H9 (cell line): ENCODE measurements around the gene ZNF502. TPM values are rescaled to one million over a fixed set of nuclear protein-coding genes. Genes with fewer than 3 reads are reported as not detected.

Source experiments
- DNase-seq: peaks from one replicate; pipeline ENCODE4 v3.0.0-alpha.2; 2017
- H2AFZ ChIP-seq: one replicate; pipeline ENCODE4 v1.6.1; 2013; ENCODE audit warnings: mild to moderate bottlenecking, low read length, control low read depth, moderate library complexity
- H2AK5ac ChIP-seq: 2 replicates; pipeline ENCODE4 v1.6.1; 2013; ENCODE audit warnings: low read length, control low read depth, mixed read lengths; ENCODE audit not compliant: insufficient read length
- H2BK120ac ChIP-seq: one replicate; pipeline ENCODE4 v1.6.1; 2013; ENCODE audit warnings: low read depth, mild to moderate bottlenecking, low read length, control low read depth, inconsistent platforms; ENCODE audit not compliant: poor library complexity, severe bottlenecking
- H2BK12ac ChIP-seq: 2 replicates; pipeline ENCODE4 v1.6.1; 2013; ENCODE audit warnings: low read length, control low read depth, mixed read lengths, low read depth; ENCODE audit not compliant: insufficient read length
- H2BK15ac ChIP-seq: 2 replicates; pipeline ENCODE4 v1.6.1; 2013; ENCODE audit warnings: low read depth, low read length, control low read depth
- H2BK20ac ChIP-seq: one replicate; pipeline ENCODE4 v1.6.1; 2013; ENCODE audit warnings: low read depth, mild to moderate bottlenecking, low read length, control low read depth, inconsistent platforms; ENCODE audit not compliant: poor library complexity, severe bottlenecking
- H2BK5ac ChIP-seq: 2 replicates; pipeline ENCODE4 v1.6.1; 2013; ENCODE audit warnings: low read length, control low read depth, mixed read lengths; ENCODE audit not compliant: insufficient read length
- H3K14ac ChIP-seq: 2 replicates; pipeline ENCODE4 v1.6.1; 2013; ENCODE audit warnings: low read length, control low read depth; ENCODE audit not compliant: insufficient read depth
- H3K18ac ChIP-seq: 2 replicates; pipeline ENCODE4 v1.6.1; 2013; ENCODE audit warnings: low read depth, mild to moderate bottlenecking, mixed read lengths, low read length, control low read depth; ENCODE audit not compliant: insufficient read length
- H3K23ac ChIP-seq: 2 replicates; pipeline ENCODE4 v1.6.1; 2013; ENCODE audit warnings: low read length, control low read depth, mixed read lengths, low read depth; ENCODE audit not compliant: insufficient read length
- H3K23me2 ChIP-seq: 2 replicates; pipeline ENCODE4 v1.6.1; 2013; ENCODE audit warnings: low read depth, mild to moderate bottlenecking, mixed read lengths, low read length, control low read depth; ENCODE audit not compliant: insufficient read length, poor library complexity, severe bottlenecking
- H3K27ac ChIP-seq: 2 replicates; pipeline ENCODE4 v1.5.1; 2013; ENCODE audit warnings: low read length, control low read depth, mixed read lengths, low read depth; ENCODE audit not compliant: insufficient read length
- H3K27me3 ChIP-seq: 2 replicates; pipeline ENCODE4 v1.6.1; 2013; ENCODE audit warnings: low read length, control low read depth, inconsistent platforms; ENCODE audit not compliant: insufficient read depth
- H3K4ac ChIP-seq: 2 replicates; pipeline ENCODE4 v1.6.1; 2013; ENCODE audit warnings: low read depth, mild to moderate bottlenecking, control low read depth, inconsistent platforms, low read length, moderate library complexity
- H3K4me1 ChIP-seq: 2 replicates; pipeline ENCODE4 v1.6.1; 2013; ENCODE audit warnings: low read length, control low read depth, inconsistent platforms; ENCODE audit not compliant: insufficient read depth
- H3K4me2 ChIP-seq: 2 replicates; pipeline ENCODE4 v1.6.1; 2013; ENCODE audit warnings: low read length, control low read depth, mixed read lengths; ENCODE audit not compliant: insufficient read length, insufficient read depth
- H3K56ac ChIP-seq: 2 replicates; pipeline ENCODE4 v1.6.1; 2013; ENCODE audit warnings: low read depth, mild to moderate bottlenecking, mixed read lengths, low read length, control low read depth; ENCODE audit not compliant: insufficient read length
- H3K79me1 ChIP-seq: 2 replicates; pipeline ENCODE4 v1.6.1; 2013; ENCODE audit warnings: low read depth, mild to moderate bottlenecking, moderate library complexity, low read length, control low read depth, inconsistent platforms; ENCODE audit not compliant: insufficient read depth, poor library complexity, severe bottlenecking
- H3K79me2 ChIP-seq: 2 replicates; pipeline ENCODE4 v1.6.1; 2013; ENCODE audit warnings: low read length, control low read depth, inconsistent platforms; ENCODE audit not compliant: insufficient read depth
- H3K9ac ChIP-seq: 2 replicates; pipeline ENCODE4 v1.6.1; 2013; ENCODE audit warnings: low read length, control low read depth, mixed read lengths; ENCODE audit not compliant: insufficient read length; ENCODE audit errors: extremely low read depth
- H3K9me3 ChIP-seq: one replicate; pipeline ENCODE4 v1.6.1; 2013; ENCODE audit warnings: low read depth, low read length, inconsistent platforms; ENCODE audit not compliant: control insufficient read depth
- H3T11ph ChIP-seq: one replicate; pipeline ENCODE4 v1.6.1; 2013; ENCODE audit warnings: mild to moderate bottlenecking, low read length, control low read depth, inconsistent platforms
- H4K20me1 ChIP-seq: one replicate; pipeline ENCODE4 v1.6.1; 2013; ENCODE audit not compliant: control insufficient read depth, insufficient read length, insufficient read depth
- H4K5ac ChIP-seq: 2 replicates; pipeline ENCODE4 v1.6.1; 2013; ENCODE audit warnings: low read depth, mild to moderate bottlenecking, mixed read lengths, low read length, control low read depth; ENCODE audit not compliant: insufficient read length
- H4K8ac ChIP-seq: replicated peaks from 2 replicates; pipeline ENCODE4 v1.6.1; 2013; ENCODE audit warnings: low read length, control low read depth, mixed read lengths, low read depth; ENCODE audit not compliant: insufficient read length
- H4K91ac ChIP-seq: 2 replicates; pipeline ENCODE4 v1.6.1; 2013; ENCODE audit warnings: low read depth, mild to moderate bottlenecking, moderate library complexity, mixed read lengths, low read length, control low read depth; ENCODE audit not compliant: insufficient read length
- H3K27ac Mint-ChIP-seq, 3 experiments: 2 replicates in 2 of 3; 3 replicates in 1 of 3; pipeline ENCODE4 v1.8.0; 2020 to 2021; ENCODE audit warnings: mixed read lengths in 3 of 3, mild to moderate bottlenecking in 1 of 3, moderate library complexity in 1 of 3
- H3K27me3 Mint-ChIP-seq: 2 replicates; pipeline ENCODE4 v1.8.0; 2021; ENCODE audit warnings: low read depth, mild to moderate bottlenecking, moderate library complexity, mixed read lengths
- H3K36me3 Mint-ChIP-seq, 3 experiments: 2 replicates in 2 of 3; 3 replicates in 1 of 3; pipeline ENCODE4 v1.8.0; 2020 to 2021; ENCODE audit warnings: low read depth in 3 of 3, mixed read lengths in 3 of 3; ENCODE audit not compliant: insufficient read depth in 1 of 3
- H3K4me1 Mint-ChIP-seq, 2 experiments: 2 replicates each; pipeline ENCODE4 v1.8.0; 2020; ENCODE audit warnings: mixed read lengths in 2 of 2
- H3K4me3 Mint-ChIP-seq, 2 experiments: 2 replicates in 1 of 2; 3 replicates in 1 of 2; pipeline ENCODE4 v1.8.0; 2020 to 2021; ENCODE audit warnings: mild to moderate bottlenecking in 2 of 2, mixed read lengths in 2 of 2, moderate library complexity in 1 of 2
- H3K9me3 Mint-ChIP-seq, 2 experiments: 2 replicates in 1 of 2; 3 replicates in 1 of 2; pipeline ENCODE4 v1.8.0; 2020; ENCODE audit warnings: mild to moderate bottlenecking in 2 of 2, mixed read lengths in 2 of 2, moderate library complexity in 1 of 2
- CTCF ChIP-seq: fragments of 200-600 bp; sonication (generic); conservative IDR thresholded peaks from 3 replicates; pipeline ENCODE4 v1.8.0; 2021; ENCODE audit warnings: antibody characterized with exemption, mild to moderate bottlenecking
- WGBS: extraction: QIAGEN DNeasy Blood & Tissue Kit; methylation state at CpG from one replicate; pipeline ENCODE4 v1.1.7; 2013; ENCODE audit warnings: missing lambda C conversion rate, low lambda C conversion rate, mixed read lengths; ENCODE audit not compliant: insufficient read length; ENCODE audit errors: extremely low coverage; 5-methylcytosine and 5-hydroxymethylcytosine counted together
- long read RNA-seq: library from polyadenylated mRNA; unstranded; transcript quantifications from one replicate; pipeline ENCODE4 v2.0.0, GENCODE V29; 2020
- total RNA-seq: library from RNA; stranded (reverse); gene quantifications from 2 replicates; pipeline ENCODE4 v1.2.1, GENCODE V29; 2021

Gene ZNF502
- total RNA-seq, result not detected in 2 replicates
- long read RNA-seq, result 0 reads

DNA sequence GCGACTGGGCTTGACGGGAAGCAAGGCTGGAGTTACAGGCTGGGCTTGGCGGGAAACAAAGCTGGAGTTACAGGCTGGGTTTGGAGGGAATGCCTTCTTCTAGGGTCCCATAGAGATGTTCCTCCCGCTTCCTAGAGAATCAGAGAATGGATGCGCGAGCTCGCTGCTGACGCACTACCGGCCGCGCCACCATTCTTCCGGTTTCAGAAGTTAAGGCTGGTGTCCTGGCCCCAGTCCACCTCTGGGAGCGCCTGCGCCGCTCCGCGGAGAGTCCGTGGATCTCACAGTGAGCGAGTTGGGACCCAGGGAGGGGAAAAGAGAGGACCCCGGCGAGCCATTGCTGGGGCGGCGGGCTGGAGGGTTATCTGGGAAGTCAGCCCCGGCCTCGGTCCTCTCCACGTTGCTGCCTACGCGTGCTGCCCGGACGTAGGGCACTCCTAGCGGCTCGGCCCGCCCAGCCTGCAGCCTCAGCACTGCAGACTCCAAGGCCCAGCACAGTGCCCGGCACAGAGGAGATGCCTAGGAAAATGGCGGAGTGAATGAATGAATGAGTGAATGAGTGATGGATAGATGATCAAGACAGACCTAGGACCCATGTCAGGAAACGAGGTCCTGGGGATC lies at the start of gene ZNF502:
Gene ZNF502 (plus strand): TSS at position 206 of the 621 bp plus-strand sequence. CDS start 7,602 bp downstream, outside the sequence.
- Mint-ChIP-seq H3K36me3 (peaks cover 0 to 7% (median 5%) of the 10 kb centered on the region in 3 experiments; a peak in 6 of 7 replicates), H3K27me3 (peaks cover 8% of the 10 kb centered on the region), H3K9me3 (peaks cover 76 to 77% of the 10 kb centered on the region in 2 experiments), H3K27ac (no peak within 1 kb of the TSS), H3K4me1 (no peaks in the 10 kb centered on the region), H3K4me3 (peak within 1 kb of the TSS in 1 of 2 experiments; percentile 83; a peak in 3 of 5 replicates)
- no peak within 1 kb of the TSS for H2BK12ac ChIP-seq
- TF ChIP-seq CTCF, result no peak
- peak within 1 kb of the TSS; percentile 8 for H4K5ac ChIP-seq
- H2BK20ac ChIP-seq, result no peak within 1 kb of the TSS
- H3K27ac ChIP-seq, result no peak within 1 kb of the TSS
- H3K79me1 ChIP-seq, result no peaks in the 10 kb centered on the region
- no peak within 1 kb of the TSS for H3K4ac ChIP-seq
- H3K4me1 ChIP-seq, result no peaks in the 10 kb centered on the region
- H4K20me1 ChIP-seq, result no peaks in the 10 kb centered on the region
- H2AK5ac ChIP-seq, result no peak within 1 kb of the TSS
- no peak within 1 kb of the TSS for H3K56ac ChIP-seq
- H2BK120ac ChIP-seq, result no peak within 1 kb of the TSS
- H3K9me3 ChIP-seq, result peaks cover 11% of the 10 kb centered on the region
- WGBS, result no CpG with 5 or more reads among the region's 36 CpGs
- peak within 1 kb of the TSS; percentile 60 for H3K18ac ChIP-seq
- peak within 1 kb of the TSS; percentile 57 for H3K9ac ChIP-seq
- no peak within 1 kb of the TSS for H3T11ph ChIP-seq
- H2BK15ac ChIP-seq, result no peak within 1 kb of the TSS
- H2BK5ac ChIP-seq, result no peak within 1 kb of the TSS
- H2AFZ ChIP-seq, result no peak within 1 kb of the TSS
- no peaks in the 10 kb centered on the region for H3K27me3 ChIP-seq
- H3K23ac ChIP-seq, result no peak within 1 kb of the TSS
- H3K79me2 ChIP-seq, result no peaks in the 10 kb centered on the region
- peak within 1 kb of the TSS; percentile 34 for H4K8ac ChIP-seq
- H3K14ac ChIP-seq, result 0 out of 2 replicates have a peak within 1 kb of the TSS, but pooled peaks have one; percentile 63
- H3K4me2 ChIP-seq, result peak within 1 kb of the TSS; percentile 81
- H4K91ac ChIP-seq, result no peak within 1 kb of the TSS
- peak; percentile 76 for DNase-seq
- no peaks in the 10 kb centered on the region for H3K23me2 ChIP-seq
